ENCODE measurements around the gene OXSR1. TPM values are rescaled to one million over a fixed set of nuclear protein-coding genes. Genes with fewer than 3 reads are reported as not detected.

The OXSR1 gene
- total and polyA plus RNA-seq, 2 of the 13 experiments (the other 11 are each of a cell fraction or from before 2014, with no cell fraction given) = 27.4 to 32.6 TPM

- TF ChIP-seq ZFYVE20 (CRISPR knock-in tag; IDR thresholded peaks at IDR 0.05; ENCODE audit: borderline replicate concordance, low read depth) (no peak), MEF2D (CRISPR knock-in tag; IDR thresholded peaks at IDR 0.05) (no peak; the same call in 1 of the 2 replicates), ZNF24 (IDR thresholded peaks at IDR 0.05) (no peak), RERE (CRISPR knock-in tag; IDR thresholded peaks at IDR 0.05; ENCODE audit: low read depth) (no peak), YEATS2 (CRISPR knock-in tag; IDR thresholded peaks at IDR 0.05; ENCODE audit: borderline replicate concordance) (peak; percentile 23; the same call in 1 of the 2 replicates), ZNF781 (CRISPR knock-in tag; IDR thresholded peaks at IDR 0.05; ENCODE audit: borderline replicate concordance, not compliant biosample characterization) (no peak), NFRKB (IDR thresholded peaks at IDR 0.05) (no peak), ARHGAP35 (CRISPR knock-in tag; IDR thresholded peaks at IDR 0.05; ENCODE audit: borderline replicate concordance) (no peak; the same call in 1 of the 2 replicates), PAXIP1 (CRISPR knock-in tag; conservative IDR thresholded peaks at IDR 0.05) (no peak; the same call in 1 of the 2 replicates), ZNF775 (CRISPR knock-in tag; IDR thresholded peaks at IDR 0.05; ENCODE audit: borderline replicate concordance) (no peak), ZNF292 (CRISPR knock-in tag; IDR thresholded peaks at IDR 0.05; ENCODE audit: borderline replicate concordance, low read depth) (no peak)
- TF ChIP-seq, protein P1, sequence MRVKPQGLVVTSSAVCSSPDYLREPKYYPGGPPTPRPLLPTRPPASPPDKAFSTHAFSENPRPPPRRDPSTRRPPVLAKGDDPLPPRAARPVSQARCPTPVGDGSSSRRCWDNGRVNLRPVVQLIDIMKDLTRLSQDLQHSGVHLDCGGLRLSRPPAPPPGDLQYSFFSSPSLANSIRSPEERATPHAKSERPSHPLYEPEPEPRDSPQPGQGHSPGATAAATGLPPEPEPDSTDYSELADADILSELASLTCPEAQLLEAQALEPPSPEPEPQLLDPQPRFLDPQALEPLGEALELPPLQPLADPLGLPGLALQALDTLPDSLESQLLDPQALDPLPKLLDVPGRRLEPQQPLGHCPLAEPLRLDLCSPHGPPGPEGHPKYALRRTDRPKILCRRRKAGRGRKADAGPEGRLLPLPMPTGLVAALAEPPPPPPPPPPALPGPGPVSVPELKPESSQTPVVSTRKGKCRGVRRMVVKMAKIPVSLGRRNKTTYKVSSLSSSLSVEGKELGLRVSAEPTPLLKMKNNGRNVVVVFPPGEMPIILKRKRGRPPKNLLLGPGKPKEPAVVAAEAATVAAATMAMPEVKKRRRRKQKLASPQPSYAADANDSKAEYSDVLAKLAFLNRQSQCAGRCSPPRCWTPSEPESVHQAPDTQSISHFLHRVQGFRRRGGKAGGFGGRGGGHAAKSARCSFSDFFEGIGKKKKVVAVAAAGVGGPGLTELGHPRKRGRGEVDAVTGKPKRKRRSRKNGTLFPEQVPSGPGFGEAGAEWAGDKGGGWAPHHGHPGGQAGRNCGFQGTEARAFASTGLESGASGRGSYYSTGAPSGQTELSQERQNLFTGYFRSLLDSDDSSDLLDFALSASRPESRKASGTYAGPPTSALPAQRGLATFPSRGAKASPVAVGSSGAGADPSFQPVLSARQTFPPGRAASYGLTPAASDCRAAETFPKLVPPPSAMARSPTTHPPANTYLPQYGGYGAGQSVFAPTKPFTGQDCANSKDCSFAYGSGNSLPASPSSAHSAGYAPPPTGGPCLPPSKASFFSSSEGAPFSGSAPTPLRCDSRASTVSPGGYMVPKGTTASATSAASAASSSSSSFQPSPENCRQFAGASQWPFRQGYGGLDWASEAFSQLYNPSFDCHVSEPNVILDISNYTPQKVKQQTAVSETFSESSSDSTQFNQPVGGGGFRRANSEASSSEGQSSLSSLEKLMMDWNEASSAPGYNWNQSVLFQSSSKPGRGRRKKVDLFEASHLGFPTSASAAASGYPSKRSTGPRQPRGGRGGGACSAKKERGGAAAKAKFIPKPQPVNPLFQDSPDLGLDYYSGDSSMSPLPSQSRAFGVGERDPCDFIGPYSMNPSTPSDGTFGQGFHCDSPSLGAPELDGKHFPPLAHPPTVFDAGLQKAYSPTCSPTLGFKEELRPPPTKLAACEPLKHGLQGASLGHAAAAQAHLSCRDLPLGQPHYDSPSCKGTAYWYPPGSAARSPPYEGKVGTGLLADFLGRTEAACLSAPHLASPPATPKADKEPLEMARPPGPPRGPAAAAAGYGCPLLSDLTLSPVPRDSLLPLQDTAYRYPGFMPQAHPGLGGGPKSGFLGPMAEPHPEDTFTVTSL (CRISPR knock-in tag; IDR thresholded peaks at IDR 0.05; ENCODE audit: borderline replicate concordance) = peak; percentile 72
These were observed 28.3 kb upstream of the OXSR1 start, which contains the start of gene ACAA1 (continued) for GRCh38 chr3:38136777-38137614.
